ENCODE data around the gene RCAN2.

Gene RCAN2

DNA sequence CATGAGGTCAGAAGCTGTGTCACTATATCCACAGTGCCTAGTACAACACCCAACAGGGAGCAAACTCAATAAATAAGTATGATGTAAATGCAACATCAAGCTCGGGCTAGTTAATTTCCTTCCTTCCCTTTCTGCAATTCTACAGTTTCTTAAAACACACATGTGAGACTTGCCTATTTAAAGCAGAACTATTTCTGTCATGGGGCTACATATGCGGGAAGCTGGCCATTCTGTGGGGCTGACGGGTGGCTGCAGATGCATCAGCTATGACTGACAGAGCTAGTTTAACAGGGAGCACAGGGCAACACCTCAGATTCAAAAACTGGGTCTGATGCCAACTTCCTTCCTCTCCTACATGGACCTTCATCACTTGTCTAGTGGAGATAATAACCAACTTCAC, 202.4 kb downstream of the RCAN2 start:
- no peak for DNase-seq

DNA sequence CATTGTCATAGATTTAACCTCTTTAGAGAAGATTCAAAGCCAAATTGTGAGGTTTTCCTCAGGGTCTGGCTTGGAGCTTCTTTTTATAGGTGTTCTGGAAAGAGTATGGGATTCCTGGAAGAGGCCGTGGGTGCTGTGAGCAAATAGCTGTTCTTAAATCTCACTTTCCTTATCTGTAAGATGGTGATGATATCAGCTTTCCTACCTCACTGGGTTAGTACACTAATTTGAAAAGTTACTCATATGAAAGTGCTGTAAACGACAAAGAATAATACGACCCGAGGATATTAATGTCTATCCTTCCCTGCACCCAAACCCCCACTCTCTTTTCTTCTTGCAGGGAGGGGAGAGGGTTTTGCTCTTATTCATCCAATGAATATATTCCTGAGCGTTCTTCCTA, 203.6 kb downstream of the RCAN2 start:
- DNase-seq = no peak

- no peak for DNase-seq
These were observed 204.2 kb downstream of the RCAN2 start for GRCh38 chr6:46287043-46287442.

DNA sequence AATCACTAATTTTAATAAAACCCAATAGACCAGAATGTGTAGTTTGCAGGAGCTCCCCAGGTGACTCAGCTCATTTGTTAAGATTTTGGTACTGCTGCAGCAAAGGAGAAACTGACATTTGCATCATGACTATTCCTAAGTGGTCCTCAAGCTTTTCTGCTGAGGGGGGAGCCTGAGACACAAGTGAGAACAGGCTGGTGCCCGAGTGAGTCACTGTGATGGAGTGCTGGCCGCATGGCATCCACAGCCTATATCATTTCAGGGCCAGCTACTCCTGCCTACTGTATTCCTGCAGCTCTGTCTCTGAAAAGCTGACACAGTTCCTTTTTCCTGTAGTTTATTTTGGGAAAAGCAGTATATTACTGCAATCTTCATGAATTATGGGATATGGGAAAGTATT, 206.8 kb downstream of the RCAN2 start:
- DNase-seq = no peak

DNA sequence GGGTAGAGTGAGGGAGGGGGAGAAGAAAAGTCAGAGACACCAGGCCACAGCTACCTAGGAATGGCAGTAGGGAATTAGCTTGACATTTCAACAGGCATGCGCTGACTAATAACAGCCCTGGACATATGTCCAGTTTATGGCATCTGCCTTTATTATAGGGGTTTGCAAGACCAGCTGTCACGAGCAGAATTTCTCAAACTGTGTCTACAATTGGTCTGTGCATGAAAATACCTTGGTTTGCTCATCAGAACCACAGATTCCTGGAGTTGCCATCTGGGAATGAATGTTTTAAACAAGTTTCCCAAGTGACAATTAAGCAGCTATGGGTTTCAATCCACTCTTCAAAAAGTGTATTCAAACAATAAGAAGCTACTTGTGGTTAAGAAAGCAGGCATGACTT, 210.1 kb downstream of the RCAN2 start:
- no peak for DNase-seq

DNA sequence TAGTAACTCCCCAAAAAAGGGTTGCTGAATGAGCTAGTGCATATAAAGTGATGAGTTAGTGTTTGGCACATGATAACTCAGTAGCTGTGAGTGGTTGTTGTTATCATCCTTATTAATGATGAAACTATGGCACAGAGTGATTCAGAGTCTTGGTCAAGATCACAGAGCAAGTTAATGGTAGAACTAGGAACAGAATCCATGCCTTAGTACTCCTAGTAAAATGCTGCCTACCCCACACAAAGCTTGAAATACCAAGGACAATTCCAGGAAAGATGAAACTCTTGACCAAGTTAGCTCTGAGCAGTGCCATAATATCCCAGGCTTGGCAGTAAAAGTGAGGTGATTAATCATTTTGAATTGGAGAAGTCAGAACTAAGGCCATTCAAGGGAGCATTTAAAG, 211.4 kb downstream of the RCAN2 start:
- DNase-seq = no peak

DNA sequence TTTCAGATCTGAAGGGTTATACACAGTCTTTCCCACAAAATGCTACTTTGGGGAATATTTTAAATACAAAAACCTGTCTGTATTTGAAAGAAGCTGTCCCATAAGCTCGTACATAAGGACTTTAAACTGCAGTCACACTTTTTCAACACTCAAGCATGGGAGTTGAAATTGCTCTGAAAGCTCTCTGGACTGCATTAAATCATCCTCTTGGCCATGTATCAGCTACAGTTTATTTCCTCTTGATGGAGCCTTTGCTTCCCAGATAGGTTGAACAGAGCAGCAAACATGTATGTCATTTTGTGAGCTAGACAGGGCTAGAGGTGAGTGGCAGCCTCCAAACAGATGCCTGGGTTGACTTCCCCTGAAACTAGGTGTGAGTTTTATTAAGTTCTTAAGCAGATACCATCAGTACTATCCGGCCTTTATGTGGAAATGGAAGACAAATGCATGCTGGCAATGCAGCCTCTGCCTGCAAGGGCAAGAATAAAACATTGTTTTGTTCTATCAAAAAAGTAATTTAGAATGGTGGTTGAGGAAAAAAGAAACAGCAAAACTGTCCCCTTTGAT, 214.6 kb downstream of the RCAN2 start:
- DNase-seq = no peak

- DNase-seq = no peak
These were observed 216.7 kb downstream of the RCAN2 start for GRCh38 chr6:46274502-46274901.

DNA sequence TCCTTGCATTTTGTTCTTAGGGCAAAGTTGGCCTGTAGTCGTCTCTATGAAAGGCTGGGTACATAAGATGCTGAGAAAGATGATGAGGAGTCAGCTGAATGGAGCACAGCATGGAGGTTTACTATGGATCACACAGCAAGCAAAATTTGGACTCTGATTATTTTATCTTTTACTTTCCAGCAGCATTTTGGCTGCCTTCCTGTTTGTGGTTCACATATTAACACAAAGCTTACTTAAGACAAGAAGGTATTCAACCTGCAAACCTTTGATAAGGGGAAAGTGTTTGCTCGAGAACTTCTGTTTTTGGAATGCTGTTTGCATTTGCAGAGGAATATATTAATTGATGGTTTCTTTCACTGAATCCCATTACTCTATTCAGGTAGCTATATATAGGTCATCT, 217.3 kb downstream of the RCAN2 start:
- no peak for DNase-seq

GRCh38 chr6:46271728-46272127, 219.5 kb downstream of the RCAN2 start:
- DNase-seq = no peak

DNA sequence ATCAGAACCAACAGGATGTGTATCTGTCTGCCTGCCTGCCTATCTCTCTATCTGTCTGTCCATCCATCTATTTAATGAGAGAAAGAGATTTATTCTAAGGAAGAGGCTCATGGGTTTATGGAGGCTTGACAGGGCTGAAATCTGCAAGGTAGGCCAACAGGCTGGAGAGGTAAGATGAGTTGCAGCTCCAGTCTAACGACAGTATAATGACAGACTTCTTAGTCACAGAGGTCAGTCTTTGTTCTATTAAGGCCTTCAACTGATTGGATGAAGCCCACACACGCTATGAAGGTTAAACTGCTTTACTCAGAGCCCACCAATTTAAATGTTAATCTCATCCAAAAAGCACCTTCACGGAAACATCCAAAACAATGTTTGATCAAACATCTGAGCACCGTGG, 220.1 kb downstream of the RCAN2 start:
- DNase-seq = no peak

DNA sequence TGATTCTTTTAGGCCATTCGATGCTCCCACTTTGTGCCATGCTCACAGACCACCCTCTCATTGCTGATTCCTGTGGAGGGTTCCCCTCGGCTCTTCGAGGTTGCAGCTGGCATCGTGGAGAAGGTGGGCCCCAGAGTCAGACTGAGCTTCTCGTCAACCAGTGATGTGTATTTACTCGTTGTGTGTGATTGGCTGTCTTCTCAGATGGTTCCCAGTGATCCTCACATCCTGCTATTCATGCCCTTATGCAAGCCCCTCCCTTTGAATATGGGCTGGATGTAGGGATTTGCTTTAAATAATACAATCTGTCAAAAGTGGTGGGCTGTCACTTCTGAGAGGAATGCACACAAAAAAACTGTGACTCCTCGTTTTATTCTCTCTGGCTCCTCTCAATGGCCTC, 220.9 kb downstream of the RCAN2 start:
- no peak for DNase-seq

- no peak for DNase-seq
These were observed 221.6 kb downstream of the RCAN2 start for GRCh38 chr6:46269447-46270229.

DNA sequence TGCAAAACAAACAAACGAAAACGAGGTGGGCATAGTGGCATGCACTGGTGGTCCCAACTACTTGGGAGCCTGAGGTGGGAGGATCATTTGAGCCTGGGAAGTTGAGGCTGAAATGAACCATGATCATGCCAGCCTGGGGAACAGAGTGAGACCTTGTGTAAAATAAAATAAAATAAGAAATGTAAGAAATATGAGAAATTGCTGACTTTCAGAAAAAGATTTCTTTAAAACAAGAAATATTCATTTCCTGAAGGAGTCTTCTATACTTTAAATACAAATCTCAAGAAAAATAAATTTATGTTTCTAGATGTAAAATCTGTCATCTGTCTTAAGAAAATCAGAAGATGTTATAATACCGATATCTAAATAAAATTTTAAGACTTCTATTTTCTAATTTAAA, 223.7 kb downstream of the RCAN2 start:
- no peak for DNase-seq

GRCh38 chr6:46265373-46265772, 225.9 kb downstream of the RCAN2 start:
- DNase-seq = no peak

DNA sequence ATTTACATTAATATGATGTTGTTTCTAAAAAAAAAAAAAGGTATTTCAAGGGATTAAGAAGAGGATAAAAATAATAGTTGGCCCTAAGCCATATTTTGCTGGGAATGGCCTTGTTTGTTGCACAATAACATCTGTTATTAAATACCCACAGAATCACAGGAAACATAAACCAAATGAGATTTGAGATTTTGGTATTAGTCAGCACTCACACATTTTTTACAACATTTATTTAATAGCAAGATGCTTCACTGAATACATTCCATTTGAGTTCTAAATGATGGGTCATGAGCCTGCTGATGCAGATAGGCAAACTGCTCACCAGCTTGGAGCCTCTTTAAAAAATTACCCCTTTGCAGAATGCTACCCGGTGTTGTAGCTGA, 227.6 kb downstream of the RCAN2 start:
- DNase-seq = no peak

DNA sequence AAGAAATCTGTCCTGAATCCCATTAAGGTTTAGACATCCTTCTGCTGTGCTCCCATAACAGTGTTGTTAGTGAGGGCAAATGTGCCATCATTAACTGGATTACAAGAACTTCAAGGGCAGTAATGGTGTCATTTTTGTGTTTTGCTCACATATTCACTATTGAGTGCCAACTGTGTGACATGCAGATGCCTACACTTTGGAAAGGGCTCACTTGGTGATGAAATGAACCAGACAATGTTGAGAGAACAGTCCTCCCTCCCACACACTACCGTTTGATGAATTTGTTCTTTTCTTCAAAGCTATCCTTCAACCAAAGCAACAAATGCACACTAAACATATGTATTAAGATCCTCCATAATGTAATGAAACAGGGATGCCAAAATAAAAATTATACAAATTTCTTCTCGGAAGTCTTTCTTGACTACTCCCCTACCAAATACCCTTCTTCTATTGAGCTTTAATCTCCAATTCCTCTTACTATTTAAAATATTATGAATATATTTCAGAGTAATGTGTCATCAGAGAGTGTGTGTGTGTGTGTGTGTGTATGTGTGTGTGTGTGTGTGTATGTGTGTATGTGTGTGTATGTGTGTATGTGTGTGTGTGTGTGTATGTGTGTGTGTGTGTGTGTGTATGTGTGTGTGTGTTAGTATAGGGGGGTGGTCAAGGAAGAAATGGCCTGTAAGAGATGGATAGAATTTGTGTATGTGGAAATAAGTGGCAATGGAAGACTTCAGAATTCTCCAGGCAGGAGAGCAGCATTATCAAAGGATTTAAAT, 228.1 kb downstream of the RCAN2 start:
- no peak for DNase-seq

DNA sequence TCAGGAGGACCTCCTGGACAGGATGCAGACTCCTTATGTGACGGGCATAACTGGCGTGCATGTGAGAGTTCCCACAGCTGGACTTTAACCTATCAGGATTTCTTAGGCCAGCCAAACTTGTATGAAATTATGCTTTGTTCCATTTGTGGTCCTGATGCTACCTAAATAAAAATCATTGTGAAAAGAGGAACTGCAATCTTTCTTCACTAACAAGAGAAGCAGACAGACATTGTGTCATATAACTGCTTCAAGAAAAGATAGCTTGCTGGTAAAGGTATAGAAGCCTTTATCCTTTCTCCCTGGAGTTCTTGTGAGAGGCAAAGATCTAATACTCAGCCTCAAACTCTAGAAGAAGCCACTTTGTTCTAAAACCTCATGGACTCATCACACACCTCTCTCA, 233.0 kb downstream of the RCAN2 start:
- no peak for DNase-seq

DNA sequence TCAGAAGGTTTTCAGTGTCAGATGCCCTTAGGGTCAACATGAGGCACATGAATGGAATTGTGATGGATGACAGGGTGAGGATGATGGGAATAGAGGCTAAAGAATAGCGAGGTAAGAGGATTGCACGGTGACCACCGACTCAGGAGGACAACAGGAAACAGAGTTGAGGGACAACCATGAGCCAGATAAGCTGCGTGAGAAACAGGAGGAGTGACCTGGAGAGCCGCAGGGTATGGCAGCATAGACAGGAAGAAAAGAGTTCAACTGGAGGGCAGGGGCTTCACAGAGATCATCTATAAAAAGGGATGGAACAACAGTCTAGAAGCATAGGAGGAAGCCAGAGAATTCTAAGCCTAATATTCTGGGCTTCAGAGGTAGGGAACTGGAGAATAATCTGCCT, 235.7 kb downstream of the RCAN2 start:
- no peak for DNase-seq

DNA sequence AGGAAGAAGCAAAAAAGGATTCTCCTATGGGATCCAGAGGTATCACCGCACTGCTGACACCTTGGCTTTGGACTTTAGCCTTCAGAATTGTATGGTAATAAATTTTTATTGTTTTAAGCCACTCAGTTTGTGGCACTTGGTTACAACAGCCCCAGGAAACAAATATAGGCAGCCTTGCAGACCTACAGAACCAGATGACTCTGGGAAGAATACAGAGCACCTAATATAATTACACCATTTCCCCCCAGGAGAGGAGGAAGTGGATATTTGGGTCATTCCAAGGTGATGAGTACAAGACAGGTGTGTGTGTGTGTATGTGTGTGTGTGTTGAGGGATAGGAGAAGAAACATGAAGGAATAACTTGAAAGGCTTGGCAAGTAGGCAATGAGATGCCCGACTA, 236.3 kb downstream of the RCAN2 start:
- DNase-seq = no peak

GRCh38 chr6:46254331-46254730, 236.9 kb downstream of the RCAN2 start:
- DNase-seq = no peak

DNA sequence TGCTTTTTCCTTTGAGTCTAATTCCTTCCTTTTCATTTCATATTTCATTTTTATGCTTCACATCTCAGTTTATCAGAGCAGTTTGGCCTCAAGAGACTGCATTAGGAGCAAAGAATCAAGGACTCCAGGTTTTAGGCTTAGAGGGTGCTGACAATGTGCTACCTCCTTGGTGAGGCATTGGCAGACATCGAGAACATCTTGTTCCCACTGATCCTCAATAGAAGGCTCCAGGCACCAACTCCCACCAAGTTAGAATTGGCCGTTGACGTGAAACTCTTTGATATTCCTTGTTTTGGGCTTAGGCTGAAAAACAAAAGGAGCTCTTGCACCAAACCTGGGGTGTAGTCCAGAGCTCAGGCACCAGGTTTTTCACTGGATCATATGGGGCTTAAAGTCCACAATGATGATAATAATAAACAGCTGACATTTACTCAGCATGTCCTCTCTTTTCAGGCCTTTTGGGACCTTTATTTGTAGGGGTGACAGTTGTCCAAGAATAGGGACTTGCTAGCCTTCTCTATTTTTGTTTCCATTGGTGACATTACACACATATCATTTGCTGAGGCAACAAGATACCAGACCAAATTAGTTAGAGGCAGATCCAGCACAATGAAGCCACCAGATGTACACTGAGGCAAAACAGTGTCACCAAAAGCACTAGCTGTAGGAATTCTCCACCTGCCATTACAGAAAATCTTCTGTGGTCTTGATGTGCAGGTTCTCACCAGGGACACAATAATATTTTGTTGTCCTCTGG, 239.5 kb downstream of the RCAN2 start:
- no peak for DNase-seq

GRCh38 chr6:46248143-46248542, 243.1 kb downstream of the RCAN2 start:
- no peak for DNase-seq

- DNase-seq = no peak
These were observed 244.5 kb downstream of the RCAN2 start for GRCh38 chr6:46246727-46247126.

Measured in stimulated activated CD4-positive, alpha-beta T cell treated with anti-CD3 and anti-CD28 coated beads, Interleukin-4, amount 100 ng/mL, for 24 hours (primary cell).